GM18517 (cell line): ENCODE results near the gene CBR4.

Source experiments
- ATAC-seq: cut with Tn5 transposase; IDR thresholded peaks from one replicate; pipeline ENCODE4 v1.9.1; 2021; ENCODE audit warnings: mild to moderate bottlenecking, moderate library complexity; ENCODE audit not compliant: unreplicated experiment

The CBR4 gene

DNA sequence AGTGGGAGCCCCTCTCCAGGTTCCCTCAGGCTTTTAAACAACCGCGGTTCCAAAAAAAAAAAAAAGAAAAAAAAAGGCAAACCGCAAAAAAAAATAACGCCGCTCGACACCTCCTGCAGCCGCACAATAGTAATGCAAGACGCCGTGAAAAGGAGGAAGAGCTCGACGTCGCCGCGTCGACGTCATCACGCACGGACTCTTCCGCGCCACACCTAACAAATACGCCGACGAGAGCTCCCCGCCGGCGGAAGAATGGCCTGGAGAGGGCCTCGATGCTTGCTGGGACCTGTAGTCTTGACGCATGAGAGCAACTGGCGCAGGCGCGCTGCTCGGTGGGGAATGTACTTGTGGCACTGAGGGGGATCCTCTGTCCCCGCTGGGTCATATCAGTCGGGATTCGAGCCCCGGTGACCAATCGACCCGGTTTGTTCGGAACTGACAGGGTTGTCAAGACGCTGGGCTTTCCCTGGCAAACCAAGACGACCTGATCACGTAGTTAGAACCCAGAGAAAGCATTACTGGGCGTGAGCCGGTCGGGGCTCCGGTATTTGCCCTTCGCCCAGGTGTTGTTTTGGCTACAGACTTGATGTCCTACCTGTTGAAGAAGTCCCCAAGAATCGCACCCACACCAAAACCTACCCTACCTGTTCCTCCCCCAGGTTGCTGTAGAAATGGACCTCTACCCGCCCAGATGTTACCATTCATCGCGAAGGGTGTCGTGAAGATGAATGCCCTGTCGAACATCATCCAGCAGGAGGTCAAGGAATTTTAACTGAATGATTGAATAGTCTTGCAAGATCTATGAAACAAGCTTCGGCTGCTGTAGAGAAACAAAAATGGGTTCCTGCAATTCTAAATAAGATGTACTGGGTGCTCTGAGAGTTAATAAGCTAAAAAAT is at the start of gene CBR4:
TSS of gene CBR4 (minus strand) at position 131 of the 899 bp plus-strand sequence. CDS start 166 bp downstream, outside the sequence.
- ATAC-seq: peak; percentile 98

DNA sequence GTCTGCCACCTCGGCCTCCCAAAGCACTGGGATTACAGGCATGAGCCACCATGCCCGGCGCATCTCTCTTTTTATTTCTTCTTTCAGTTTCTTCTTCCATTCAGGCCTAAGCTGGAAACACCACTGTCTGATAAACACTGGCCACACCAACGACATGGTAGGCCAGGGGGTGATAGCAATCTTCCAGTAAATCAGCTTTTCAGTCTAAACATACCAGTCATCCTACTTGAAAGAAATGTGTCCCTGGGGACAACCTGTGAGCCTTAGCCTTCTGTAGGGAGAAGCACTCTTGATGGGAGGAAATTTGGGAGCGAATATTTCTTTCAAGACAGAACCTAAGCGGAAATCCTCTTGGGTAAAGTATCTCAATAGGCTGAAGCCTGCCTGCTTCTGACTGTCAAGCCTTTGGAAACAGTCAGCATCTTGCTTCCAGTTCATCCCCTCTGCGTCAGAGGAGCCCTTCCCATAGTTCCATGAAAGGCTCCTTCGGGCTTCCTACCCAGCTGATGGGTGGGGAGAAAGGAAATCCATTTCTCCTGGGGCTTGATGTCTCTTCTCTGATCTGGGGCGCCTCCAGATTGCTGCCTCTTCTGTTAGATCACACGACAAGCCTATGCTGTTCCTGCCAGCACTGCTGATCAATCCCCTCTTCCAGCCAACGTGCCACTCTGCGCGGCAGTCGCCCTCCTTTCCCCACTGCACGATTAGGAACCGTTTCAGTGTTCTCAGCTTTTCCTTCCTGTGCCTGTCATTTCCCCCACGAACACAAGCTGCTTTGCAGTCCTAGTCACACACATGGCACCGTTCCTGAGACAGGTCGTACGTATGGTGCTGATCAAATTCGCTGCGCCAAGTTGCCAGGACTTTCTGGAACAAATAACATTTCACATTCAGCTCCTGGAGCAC is 49.5 kb upstream of the CBR4 start:
- ATAC-seq: no peak

DNA sequence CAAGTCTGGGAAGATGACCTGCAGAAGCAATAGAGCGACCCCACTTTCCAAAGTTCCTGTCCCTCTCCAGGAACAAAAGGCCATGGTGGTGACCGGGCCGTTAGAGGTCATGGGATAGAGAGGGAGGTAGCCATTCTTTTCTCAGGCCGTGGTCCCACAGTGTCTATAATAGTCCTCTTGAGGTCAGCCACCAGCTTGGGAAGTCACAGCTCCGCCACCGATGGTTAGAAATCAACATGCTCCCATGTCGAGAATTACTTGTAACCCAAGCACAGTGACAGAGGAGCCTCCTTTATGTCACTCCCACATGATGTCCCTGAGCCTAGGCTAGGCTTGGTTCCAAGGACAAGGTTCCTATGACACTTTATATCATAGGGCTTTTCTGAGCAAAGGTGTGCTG is 48.3 kb upstream of the CBR4 start:
- ATAC-seq: no peak

DNA sequence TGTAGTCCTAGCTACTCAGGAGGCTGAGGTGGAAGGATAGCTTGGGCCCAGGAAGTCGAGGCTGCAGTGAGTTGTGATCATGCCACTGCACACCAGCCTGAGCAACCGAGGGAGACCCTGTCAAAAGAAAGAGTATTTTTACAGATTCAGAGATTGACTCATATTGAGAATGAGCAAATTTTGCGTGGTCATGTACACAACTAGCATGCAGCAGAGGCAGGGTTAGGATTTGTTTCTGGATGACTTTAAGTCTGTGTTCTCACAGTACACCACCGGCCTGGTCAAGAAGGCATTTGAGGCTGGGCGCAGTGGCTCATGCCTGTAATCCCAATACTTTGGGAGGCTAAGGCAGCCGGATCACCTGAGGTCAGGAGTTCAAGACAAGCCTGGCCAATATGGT is 44.8 kb upstream of the CBR4 start:
- ATAC-seq: peak; percentile 72

DNA sequence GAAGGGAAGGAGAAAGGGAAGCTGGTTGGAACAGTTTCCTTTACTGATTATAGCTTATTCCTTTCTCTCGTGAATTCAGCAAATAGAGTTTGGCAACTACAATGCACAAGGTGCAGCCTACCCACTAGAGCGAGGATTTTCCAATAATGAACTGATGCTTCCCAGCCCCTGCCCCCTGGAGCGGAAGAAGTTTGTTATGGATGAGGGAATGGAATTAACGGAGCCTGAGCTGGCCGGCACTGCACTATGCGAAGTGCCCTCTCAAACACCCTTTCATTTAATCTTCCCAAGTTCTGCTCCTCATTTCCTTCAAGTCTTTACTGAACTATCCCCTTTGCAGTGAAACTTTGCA is 42.5 kb upstream of the CBR4 start:
- ATAC-seq: no peak

DNA sequence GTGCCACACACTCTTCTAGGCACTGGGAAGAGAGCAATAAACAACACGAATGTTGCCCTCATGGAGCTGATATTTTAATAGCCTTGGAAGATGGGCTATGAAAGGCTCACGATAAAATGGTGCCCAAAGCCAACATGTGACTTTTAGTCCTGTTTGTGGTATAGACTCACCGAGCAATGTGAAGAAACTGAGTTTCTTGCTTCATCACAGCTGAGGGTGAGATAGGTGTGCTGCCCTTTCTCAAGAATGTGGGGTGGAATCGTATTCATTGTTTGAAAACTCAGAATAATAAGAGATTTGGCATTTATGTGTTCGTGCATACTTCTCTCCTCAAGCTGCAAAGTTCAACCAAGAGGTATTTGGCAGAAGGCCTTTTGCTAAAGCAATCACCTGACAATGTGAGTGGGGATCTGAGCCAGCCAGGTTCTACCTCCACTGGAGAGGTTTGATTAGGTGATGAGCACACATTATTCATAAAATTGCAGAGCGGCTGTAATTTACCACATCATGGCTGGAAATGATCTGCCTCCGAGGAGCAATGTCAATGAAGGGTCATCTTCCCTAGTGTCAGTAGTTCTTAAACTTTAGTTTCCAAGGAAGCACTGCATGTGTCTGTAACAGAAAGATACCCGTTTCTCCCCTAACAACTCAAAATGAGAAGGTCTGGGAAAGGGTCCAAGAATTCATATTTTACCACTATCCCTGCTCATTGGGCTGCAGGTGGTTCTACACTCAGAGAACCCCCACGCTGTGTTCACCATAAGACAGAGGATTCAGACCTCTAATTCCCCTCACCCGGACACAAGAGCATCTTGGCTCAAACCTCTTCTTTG is 41.9 kb upstream of the CBR4 start:
- ATAC-seq: no peak

DNA sequence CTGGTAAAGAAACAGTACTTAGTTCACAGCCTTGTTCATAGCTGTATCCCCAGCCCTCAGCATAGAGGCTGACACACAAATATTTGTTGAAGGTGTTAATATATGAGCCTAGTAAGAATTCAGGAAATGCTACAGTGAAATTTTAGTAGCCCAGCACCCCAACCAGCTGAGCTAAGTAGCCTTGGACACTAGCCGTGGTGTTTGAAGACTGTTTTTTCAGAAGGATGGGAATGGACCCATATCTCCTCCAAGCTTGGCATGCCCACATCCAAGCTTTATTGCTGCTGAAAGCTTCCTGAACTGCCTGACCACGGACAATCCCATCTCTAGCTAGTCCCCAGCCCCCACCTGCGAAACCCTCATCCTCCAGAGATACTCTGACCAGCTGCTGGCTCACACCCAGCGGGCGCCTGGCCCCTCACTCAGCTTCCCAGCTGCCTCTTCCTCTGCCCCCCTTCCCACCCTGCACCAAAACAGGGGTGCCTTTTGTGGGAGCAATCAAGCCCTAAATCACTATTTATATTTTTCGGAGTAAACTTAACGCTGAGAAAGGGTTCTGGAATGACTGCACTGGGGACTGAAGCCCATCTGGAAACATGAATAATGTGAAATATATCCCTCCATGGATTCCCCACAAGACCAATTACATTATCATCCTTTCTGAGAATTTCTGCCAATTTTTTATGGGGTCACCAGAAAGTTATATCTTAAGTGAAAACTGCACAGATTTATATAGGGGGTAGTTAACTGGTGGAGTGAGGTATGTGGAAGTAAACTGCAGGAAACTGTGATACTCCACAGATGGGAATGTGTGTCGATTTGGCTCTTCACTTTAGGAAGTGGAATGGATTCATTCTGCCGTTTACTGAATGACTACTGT is 41.1 kb upstream of the CBR4 start:
- no peak for ATAC-seq

DNA sequence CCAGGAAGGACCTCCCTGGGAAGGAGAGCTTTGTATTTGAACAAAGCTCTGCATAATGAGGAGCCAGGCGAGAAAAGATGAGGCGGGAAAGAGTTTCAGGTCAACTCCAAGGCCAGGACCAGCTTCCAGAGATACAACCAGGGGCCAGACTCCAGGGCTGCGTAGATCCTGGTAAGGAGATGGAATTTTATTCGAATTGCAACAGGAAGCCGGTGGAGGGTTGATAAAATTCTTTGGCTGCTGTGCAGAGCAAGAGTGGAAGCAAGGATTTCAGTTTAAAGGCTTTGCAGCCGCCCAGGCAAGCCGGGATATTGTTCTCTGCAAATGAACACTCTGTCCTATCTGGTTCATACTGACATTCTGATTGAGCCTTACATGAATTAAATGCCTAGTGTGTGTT is 40.2 kb upstream of the CBR4 start:
- ATAC-seq: no peak

DNA sequence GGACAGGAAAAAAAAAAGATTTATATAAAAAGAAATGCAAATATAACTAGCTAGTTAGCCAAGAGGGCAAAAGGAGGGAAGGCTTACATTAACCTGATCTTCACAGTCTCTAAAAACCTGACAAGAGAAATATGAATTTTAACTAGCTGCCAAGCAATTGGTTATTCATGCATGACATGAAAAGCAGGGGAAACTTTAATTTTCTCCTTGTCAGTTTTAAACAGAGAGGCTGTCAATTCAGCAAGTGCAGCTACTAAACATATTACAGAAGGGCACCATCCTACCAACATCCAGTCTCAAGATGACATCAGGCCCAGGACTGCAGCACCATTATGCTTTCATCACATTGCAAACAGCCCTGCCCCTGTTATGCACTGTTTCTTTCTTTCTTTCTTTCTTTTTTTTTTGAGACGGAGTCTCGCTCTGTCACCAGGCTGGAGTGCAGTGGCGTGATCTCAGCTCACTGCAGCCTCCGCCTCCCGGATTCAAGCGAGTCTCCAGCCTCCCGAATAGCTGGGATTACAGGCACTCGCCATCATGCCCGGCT is 38.9 kb upstream of the CBR4 start:
- ATAC-seq: no peak

DNA sequence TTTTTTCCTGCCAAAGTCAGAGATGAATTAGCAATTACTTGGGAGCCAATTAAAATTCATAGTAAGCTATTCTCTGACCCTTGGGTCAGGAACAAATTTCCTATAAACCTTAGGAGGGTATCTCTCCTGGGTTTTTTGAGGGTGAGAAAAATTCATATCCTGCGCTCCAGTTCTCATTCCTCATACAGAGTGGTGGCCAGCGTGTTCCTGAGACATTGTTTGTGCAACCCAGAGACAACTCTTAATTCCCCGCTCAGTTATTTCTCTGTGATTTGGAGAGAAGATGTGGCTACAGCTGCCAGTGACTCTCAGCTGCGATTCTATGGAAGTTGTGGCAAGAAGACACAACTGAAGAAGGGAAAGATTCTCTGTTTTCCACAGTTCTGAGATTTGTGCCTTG is 37.9 kb upstream of the CBR4 start:
- no peak for ATAC-seq

DNA sequence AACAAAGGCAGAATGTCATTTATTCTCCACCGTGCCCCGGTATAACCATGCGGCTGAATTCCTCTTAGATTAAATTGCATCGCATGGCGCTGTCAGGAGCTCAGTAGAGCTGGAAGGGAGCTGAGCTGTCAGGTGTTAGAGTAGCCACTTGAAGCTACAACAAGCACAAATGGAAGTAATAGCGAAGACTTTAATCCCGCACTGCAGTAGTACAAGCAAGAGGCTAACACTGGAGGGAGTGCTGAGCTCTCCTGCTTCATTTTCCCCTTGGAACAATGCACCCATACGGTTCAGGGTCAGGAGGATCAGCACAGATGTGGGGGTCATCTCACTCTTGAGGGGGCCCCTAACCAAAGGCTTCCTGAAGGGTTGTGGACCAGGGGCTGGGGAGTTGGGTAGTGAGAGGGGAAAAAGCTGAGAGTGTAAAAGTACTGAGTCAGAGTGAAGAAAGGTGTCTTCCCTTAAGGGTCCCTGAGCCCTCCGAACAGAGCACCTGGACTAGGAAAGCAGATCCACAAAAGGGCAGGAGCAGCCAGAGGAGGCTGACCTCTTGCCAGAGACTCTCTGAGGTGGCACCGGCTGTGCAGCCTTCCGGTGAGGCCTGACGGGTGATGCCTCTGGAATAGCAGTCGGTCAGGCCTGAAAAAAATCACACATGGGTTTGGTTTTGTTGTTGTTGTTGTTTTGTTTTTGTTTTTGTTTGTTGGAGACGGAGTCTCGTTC is 36.0 kb upstream of the CBR4 start:
- ATAC-seq: no peak

DNA sequence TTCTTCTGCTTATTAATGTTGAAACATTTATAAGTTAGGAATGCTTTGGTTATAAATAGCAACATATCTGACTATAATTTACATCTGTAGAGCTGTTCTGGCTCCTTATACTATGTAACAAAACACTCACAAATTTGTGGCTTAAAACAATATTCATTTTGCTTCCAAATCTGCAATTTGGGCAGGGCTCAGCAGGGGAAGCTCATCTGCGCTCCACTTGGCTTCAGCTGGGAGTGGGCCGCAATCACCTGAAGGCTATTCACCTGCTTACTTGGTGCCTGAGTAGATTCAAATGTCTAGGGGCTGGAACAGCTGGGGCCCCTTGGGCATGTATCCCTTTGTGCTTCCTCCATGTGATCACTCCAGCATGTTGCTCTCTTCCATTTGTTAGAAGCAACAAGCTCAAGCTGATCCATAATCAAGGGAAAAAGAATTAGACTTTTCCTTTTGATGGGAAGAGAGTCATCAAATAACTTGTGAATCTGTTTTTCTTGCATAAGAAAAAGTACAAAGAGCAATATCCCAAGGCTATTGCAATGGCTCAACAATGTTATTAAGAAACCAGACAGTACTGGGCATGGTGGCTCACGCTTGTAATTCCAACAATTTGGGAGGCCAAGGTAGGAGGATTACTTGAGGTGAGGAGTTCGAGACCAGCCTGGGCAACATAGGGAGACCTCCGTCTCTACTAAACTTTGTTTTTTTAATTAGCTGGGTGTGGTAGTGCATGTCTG is 34.8 kb upstream of the CBR4 start:
- no peak for ATAC-seq

DNA sequence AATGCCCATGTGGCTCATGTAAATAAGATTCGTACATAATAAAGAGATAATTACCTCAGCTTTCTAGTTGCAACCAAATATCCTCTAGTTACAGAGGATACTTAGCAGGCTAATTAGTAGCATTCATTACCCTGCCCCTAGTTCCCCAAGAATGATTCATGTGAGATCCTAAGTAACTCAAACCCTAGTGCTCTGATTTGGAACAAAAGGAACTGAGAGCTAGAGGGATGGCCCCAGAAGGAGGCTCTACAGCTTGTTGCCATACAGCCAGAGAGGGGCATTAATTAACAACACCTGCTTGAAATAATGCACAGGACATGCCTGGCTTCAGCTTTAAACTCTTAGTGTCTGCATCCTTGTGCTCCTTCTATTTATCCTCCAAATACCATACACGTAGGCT is 32.6 kb upstream of the CBR4 start:
- no peak for ATAC-seq

DNA sequence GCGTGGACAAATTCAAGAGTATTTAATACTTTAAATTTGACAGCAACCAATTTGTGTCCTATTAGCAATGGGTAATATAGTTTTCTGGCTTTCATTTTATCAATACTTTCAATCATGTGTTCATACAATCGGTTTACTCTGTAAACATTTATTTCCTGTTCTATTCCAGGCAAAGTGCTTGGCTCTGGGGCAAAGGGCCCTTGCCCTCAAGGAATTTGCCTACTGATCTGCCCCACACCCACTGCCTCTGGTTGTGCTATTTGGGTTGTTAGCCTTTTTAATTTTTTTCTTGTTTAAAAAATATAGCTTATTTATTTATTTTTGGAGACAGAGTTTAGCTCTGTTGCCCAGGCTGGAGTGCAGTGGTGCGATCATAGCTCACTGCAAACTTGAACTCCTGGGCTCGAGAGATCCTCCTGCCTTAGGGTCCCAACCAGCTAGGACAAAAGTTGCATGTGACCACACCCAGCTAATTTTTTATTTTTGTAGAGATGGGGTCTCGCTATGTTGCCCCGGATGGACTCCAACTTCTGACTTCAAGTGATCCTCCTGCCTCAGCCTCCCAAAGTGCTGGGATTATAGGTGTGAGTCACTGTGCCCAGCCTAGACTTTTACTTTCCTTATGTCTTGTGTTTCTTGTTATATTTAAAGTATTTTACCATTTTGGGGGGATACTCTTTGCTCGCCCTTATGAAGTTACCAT is 30.7 kb upstream of the CBR4 start:
- ATAC-seq: no peak

DNA sequence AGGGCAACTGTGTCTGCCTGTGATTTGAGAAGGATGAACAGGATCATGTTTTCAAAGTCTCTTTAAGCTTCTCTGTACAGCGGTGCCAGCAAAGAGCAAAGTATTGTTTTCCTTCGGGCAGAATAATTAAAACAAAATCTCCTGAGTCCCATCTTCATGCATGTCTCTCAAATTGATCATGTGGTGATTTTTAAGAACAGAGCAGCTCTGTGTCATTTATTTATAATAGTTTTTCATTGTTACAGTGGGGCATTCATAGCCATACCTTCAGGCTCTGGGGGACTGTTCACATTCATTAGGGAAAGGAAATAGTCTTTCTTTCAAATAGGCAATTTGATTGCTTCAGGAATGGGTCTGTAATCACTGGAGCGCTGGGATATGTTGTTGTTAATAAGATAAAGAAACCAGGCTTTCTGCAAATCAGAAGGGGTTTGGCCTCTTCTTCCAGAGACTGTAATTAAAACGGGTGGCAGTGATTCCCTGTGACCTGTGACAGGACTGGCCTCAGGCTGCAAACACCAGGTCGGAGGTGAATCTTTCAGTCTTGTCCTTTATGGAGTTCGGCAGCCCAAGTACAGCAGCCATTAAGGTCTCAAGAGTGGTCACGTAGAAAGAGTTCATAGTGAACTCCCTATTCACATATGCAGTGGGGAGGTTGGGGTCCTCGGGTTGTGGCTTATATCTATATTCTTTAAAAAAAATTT is 29.3 kb upstream of the CBR4 start:
- ATAC-seq: no peak

DNA sequence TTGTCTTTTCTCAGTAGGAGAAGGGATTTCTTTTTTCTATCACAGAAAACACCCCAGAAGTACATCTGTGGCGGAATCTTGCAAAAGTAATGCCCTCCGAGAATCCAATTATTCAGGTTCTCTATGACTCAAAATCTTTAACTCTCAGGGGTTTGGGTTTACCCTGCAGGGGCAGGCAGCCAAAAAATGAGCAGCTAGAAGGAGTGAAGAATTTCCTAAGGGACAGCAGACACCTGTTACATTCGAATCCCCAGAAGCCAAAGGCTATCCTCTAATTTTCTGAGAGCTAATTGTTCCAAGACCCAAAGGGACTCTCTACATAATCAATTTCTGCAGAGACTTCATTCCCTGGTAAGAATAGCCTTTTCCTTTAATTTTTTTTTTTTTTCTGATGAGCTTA is 27.5 kb upstream of the CBR4 start:
- no peak for ATAC-seq
